ENCODE results near the gene LCAT.

- TF ChIP-seq CTCF (IDR thresholded peaks at IDR 0.05) (no peak), POLR2A (IDR thresholded peaks at IDR 0.05) (no peak)
Measured at GRCh38 chr16:67902831-67903230, 41.1 kb downstream of the LCAT start.

All from Peyer's patch (tissue), 4 donors.